Measurements from ENCODE around the gene ASPM. TPM values are rescaled to one million over a fixed set of nuclear protein-coding genes. Genes with fewer than 3 reads are reported as not detected.

The ASPM gene
- polyA plus RNA-seq, 1 donor from 2014 or later, result 0.04 TPM

Other genes with a start within 250 kb of the ASPM start
- not detected for gene CFHR2, start 202.9 kb downstream of the ASPM start, polyA plus RNA-seq
- gene CFHR5, start 169.1 kb downstream of the ASPM start, polyA plus RNA-seq, result not detected
- not detected for gene F13B, start 79.4 kb downstream of the ASPM start, polyA plus RNA-seq
- gene ZBTB41, start 54.6 kb upstream of the ASPM start, polyA plus RNA-seq, result 2.7 TPM
- not detected for gene CRB1, start 121.6 kb upstream of the ASPM start, polyA plus RNA-seq